ENCODE data around the gene PRELID3B. TPM values are rescaled to one million over a fixed set of nuclear protein-coding genes. Genes with fewer than 3 reads are reported as not detected.

PRELID3B gene
- total and polyA plus RNA-seq, 2 of the 13 experiments (the other 11 are each of a cell fraction or from before 2014, with no cell fraction given): 23.3 to 42.6 TPM

- TF ChIP-seq ATF1 (CRISPR knock-in tag; IDR thresholded peaks at IDR 0.05) (no peak), PHF20 (CRISPR knock-in tag; IDR thresholded peaks at IDR 0.05) (no peak), MYPOP (CRISPR knock-in tag; IDR thresholded peaks at IDR 0.05) (peak; percentile 78; the same call in 1 of the 2 replicates), KDM6A (CRISPR knock-in tag; IDR thresholded peaks at IDR 0.05; ENCODE audit: low read depth) (peak; percentile 87), RXRA (CRISPR knock-in tag; IDR thresholded peaks at IDR 0.05) (peak; percentile 93), HIC2 (CRISPR knock-in tag; IDR thresholded peaks at IDR 0.05; ENCODE audit: low read depth) (peak; percentile 94), ZHX1 (CRISPR knock-in tag; IDR thresholded peaks at IDR 0.05; ENCODE audit: low read depth) (peak; percentile 78; the same call in 1 of the 2 replicates), ZNF83 (CRISPR knock-in tag; IDR thresholded peaks at IDR 0.05; ENCODE audit: borderline replicate concordance) (no peak), HNRNPL (IDR thresholded peaks at IDR 0.05; ENCODE audit: low read depth, low read length) (peak; percentile 77), ZNF691 (CRISPR knock-in tag; IDR thresholded peaks at IDR 0.05; ENCODE audit: borderline replicate concordance, low read depth) (peak; percentile 87), ZNF484 (CRISPR knock-in tag; IDR thresholded peaks at IDR 0.05; ENCODE audit: borderline replicate concordance, low read depth) (no peak), ZNF138 (CRISPR knock-in tag; IDR thresholded peaks at IDR 0.05; ENCODE audit: low read depth) (no peak), CCDC6 (CRISPR knock-in tag; IDR thresholded peaks at IDR 0.05) (peak; percentile 71; the same call in 1 of the 2 replicates), ZNF264 (CRISPR knock-in tag; IDR thresholded peaks at IDR 0.05) (no peak; the same call in 1 of the 2 replicates), FIP1L1 (IDR thresholded peaks at IDR 0.05; ENCODE audit: borderline replicate concordance, insufficient read depth, low read depth, low read length) (peak; percentile 70), BHLHE40 (IDR thresholded peaks at IDR 0.05; ENCODE audit: low read length) (peak; percentile 56; the same call in 1 of the 2 replicates), TRAFD1 (CRISPR knock-in tag; IDR thresholded peaks at IDR 0.05; ENCODE audit: borderline replicate concordance) (no peak)
Measured at GRCh38 chr20:59015812-59016711, 26.5 kb downstream of the PRELID3B start (continued).

Measured in HepG2 (cell line).